WI38 (cell line): ENCODE results near the gene LRRC28.
"Not testable (repeated sequence)": the region's sequence is repeated elsewhere in the genome, so short reads cannot be mapped to it uniquely, and the experiment has no call there.

Experiments used
- H3K4me3 ChIP-seq: 2 replicates; pipeline ENCODE4 v1.5.1; 2011; ENCODE audit warnings: low read depth, mild to moderate bottlenecking, control low read depth, low read length
- TF ChIP-seq, protein P1 (sequence below): IDR thresholded peaks from 2 replicates; pipeline ENCODE4 v1.5.1; 2012; ENCODE audit warnings: low read depth, mild to moderate bottlenecking, control low read depth, low read length

The LRRC28 gene

DNA sequence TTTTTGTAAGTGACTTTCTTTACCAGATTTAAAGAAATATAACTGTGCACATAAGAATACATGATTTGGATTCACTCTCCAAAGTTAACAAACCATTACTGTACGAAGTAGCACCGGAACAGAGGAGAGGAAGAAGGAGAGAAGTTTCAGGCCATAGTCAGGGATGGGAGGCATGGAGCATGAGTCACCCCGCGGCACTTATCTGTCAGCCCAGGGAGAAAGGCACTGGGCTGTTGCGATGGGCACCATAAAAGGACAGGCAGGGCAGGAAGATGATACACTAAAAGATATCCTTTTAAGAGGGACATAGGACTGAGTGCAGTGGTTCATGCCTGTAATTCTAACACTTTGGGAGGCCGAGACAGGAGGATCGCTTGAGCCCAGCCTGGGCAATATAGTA lies 38.9 kb upstream of the LRRC28 start:
- no peak overlapping the region for H3K4me3 ChIP-seq
- TF ChIP-seq, protein P1, sequence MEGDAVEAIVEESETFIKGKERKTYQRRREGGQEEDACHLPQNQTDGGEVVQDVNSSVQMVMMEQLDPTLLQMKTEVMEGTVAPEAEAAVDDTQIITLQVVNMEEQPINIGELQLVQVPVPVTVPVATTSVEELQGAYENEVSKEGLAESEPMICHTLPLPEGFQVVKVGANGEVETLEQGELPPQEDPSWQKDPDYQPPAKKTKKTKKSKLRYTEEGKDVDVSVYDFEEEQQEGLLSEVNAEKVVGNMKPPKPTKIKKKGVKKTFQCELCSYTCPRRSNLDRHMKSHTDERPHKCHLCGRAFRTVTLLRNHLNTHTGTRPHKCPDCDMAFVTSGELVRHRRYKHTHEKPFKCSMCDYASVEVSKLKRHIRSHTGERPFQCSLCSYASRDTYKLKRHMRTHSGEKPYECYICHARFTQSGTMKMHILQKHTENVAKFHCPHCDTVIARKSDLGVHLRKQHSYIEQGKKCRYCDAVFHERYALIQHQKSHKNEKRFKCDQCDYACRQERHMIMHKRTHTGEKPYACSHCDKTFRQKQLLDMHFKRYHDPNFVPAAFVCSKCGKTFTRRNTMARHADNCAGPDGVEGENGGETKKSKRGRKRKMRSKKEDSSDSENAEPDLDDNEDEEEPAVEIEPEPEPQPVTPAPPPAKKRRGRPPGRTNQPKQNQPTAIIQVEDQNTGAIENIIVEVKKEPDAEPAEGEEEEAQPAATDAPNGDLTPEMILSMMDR: no peak

DNA sequence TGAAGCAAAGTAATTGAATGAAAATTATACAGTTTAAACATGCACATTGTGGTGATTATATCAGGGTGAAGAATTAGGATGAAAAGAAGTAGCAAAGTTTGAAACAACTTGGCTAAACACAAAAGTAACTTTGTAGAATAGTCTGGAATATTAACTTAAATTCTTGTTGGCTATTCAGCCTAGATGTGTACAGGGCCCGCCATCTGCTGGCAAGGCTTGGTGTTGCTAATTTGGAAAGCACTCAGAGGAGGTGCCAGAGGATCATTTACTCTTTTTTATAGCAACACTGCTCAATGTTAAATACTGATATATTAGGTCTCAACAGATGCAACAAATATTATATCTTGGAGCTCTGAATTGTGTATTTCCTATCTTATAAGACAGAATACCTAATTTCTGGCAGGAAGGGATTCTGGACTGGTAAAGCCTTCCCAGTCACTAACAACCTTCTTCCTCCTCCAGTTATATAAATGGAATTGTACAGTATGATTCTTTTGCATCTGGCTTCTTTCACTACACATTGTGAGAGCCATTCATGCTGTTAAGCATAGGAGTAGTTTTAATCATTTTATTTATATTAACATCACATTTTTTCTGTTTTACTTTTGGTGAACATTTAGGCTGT lies 38.0 kb upstream of the LRRC28 start:
- H3K4me3 ChIP-seq: no peak overlapping the region
- TF ChIP-seq, protein P1: peak; percentile 80

DNA sequence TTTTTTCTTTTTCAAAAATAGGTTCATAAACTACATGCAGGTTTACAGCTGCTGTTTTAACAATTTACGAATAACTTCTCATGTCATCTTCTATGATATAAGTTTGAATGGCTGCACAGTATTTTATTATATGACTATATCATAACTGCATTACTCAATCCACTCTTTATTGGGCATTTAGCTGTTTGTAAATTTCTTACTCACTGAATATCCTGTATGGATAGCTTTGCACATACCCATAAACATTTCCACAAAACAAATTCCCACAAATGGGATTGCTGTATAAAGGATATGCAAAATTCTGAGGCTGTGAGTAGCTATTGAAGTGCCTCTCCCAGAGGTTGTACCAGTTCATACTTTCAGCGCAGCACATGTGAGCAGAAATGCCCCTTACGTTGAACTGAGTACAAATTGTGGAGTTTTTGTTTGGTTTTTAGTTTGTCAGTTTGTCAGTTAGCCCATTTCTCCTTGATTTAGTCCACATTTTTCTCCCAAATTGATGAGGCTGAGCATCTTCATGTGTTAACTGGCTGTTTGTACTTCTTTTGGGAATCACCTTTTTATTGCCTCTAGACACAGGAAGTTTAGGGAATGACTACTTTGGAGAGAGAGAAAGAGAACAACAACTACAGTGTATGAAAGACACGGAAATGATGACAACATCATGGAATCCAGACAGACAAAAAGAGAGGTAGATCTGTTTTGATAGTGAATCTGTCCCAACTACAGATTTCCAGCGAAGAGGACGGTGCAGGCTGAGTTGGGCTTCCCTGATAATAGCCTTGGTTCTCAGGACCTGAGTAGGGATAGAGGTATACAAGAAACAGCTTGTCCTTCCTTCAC lies 26.7 kb upstream of the LRRC28 start:
- no peak overlapping the region for H3K4me3 ChIP-seq
- TF ChIP-seq, protein P1: no peak

DNA sequence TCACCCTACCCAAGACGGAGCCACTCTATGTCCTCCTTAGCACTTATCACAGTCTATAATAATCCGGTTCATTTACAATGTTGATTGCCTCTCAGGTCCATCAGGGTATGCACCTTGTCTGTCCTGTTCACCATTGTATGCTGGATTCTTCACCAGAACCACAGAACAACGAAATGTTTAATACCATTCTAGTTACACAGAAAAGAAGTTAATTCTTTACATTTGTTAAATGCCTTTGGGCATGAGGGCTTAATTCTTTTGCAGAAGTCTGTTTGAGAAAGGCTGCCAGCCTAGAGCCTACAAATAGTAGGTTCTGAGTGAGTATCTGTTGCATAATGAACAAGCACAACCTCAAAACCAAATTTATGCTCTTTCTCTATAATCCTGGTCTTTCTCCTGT lies 24.5 kb upstream of the LRRC28 start:
- H3K4me3 ChIP-seq: no peak overlapping the region
- TF ChIP-seq, protein P1: no peak

DNA sequence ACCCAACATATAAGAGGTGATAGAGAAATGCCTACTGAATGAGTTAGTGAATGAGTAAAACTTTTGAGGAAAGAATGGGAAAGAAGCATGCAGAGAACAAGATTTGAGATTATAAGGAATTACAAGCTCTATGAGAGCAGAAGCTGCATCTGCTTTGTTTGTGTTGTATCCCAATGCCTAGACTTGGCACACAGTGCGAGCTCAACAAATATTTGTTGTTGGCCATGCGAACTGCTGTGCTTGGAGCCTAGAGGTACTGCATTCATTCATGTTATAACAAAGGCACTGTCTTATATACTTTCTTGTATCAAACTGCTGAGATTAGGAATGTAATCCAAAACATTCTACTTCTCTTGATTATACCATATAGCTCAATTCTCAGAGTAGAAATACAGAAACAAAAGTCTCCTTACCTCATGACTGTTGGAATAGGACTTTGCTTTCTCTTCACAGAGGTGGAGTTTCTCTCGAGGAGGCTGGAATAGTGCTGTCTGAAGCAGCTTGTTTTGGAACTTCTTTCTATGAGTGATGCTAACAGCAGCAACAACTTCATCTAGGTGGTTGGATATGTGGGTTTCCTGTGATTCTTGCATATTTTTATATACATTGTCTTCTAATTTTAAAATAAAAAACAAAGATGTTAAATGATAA lies 23.0 kb upstream of the LRRC28 start:
- no peak overlapping the region for H3K4me3 ChIP-seq
- TF ChIP-seq, protein P1: no peak

DNA sequence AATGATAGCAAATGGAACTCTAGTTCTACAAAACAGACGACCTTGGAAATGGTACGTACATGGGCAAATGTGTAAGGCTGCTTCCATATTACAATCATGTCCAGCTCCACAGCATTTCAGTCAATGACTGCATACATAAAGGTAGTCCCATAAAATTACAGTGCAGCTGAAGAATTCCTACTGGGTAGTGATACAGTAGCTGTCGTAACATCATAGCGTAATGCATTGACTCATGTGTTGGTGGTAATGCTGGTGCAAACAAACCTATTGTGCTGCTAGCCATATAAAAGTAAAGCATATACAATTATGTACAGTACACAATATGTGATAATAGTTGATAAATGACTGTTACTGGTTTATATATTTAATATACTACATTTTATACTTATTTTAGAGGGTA lies 20.4 kb upstream of the LRRC28 start:
- TF ChIP-seq, protein P1: no peak
- no peak overlapping the region for H3K4me3 ChIP-seq

DNA sequence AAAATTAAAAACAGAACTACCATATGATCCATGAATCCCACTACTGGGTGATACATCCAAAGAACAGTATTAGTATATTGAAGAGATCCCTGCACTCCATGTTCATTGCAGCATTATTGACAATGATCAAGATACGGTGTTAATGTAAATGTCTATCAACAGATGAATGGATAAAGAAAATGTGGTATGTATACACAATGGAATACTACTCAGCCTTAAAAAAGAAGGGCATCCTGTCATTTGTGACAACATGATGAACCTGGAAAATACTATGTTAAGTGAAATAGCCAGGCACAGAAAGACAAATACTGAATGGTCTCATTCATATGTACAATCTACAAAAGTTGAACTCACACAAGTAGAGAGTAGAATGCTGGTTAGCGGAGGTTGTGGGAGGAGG lies 18.5 kb upstream of the LRRC28 start:
- TF ChIP-seq, protein P1: no peak
- no peak overlapping the region for H3K4me3 ChIP-seq

DNA sequence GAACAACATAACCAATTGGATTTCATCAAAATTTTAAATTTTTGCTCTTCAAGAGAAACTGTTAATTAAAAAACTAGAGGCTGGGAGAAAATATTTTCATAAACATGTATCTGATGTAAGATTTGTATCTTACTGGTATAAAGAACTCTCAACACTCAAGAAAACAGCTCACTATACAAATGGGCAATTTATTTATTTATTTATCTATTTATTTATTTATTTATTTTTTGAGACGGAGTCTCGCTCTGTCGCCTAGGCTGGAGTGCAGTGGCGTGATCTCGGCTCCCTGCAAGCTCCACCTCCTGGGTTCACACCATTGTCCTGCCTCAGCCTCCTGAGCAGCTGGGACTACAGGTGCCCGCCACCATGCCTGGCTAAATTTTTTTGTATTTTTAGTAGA lies 17.1 kb upstream of the LRRC28 start:
- H3K4me3 ChIP-seq: not testable (repeated sequence)
